ENCODE data around the gene EPN1. TPM values are rescaled to one million over a fixed set of nuclear protein-coding genes. Genes with fewer than 3 reads are reported as not detected.

The EPN1 gene
- total and polyA plus RNA-seq, 2 experiments from 2014 or later, result 47.1 to 223 TPM

DNA sequence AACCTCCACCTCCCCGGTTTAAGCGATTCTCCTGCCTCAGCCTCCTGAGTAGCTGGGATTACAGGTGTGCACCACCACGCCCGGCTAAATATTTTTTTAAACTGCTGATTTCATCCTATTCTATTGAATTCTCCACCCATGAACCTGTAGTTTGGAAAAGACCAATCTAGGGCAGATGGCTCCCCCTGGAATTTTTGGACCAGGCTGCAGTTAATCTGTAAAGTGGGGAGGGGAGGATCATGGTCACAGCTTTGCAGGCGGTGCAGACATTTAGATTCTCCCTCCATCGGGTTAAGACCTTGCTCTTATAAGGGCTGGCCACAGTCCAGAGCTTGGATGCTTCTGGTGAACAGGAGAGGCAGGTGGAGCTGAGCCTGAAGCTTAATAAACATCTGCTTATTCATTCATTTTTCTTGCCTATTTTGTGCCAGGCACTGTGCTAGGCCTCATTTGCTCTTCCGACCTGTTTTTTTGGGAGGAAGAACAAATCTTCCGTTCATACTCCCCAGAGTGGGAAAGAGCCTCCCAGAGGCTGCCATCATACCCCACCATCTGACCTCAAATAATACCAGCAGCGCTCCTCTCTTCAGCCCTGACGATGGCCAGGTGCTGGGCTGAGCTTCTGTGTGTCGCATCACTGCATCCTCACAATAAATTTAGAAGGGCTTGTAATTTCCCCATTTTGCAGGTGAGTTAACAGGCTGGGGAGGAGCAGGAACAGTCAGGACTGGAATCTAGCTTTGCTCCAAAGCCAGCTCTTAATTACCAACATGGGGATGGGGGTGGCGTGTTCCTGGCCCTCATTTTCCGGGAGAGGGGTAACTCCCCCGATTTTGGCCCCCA is 27.9 kb upstream of the EPN1 start:
- peaks cover 41% of the 10 kb centered on the region for H3K27me3 Mint-ChIP-seq (ENCODE audit: insufficient read depth, low read depth, poor library complexity)
- H2AFZ ChIP-seq, result peak overlapping the region; percentile 84; the same call in 1 of the 2 replicates

DNA sequence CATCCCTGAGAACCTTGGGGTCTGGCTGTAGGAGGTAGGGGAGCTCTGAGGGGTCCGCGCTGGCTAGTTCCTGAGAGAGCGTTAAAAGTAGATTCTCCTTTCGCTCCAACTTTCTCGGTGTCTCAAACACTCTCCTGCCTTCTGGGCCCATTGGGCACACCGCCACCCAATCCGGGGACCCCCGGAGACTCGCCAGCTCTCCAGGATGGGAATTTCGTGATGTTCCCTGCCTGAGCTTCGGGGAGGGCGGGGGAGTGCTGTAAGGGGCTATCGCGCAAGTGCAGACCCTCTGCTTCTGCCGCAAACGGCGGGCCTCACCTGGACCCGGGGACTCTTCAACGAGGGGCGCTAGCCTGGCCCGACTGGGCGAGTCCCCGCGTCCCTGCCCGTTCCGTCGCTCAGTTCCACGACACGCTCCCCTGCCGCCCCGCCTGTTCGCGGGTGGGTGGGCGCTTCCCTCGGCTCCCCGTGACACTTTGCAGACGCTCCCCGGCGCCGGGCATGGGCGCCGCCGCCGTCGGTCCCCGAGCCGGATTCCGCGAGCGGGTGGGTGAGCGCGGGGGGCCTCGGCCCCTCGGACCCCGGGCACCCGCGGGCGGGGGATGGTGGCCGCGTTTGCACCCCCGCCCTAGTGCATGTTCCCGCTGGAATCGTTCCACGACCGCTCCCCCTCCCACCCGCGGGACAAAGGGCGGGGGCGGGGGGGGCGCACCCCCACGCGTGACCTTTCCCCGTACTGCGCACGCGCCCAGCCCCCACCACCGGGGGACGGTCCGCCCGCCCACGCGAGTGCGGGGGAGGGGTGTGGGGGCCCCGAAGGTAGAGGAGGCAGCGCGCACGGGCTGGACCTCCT is 27.1 kb upstream of the EPN1 start, which contains the start of gene CCDC106:
CCDC106 (plus strand) TSS at position 481 of the 853 bp plus-strand sequence. CDS start 835 bp downstream, outside the sequence.
- H3K36me3 ChIP-seq (ENCODE audit: insufficient read depth), result no peaks in the 10 kb centered on the region
- peaks cover 36% of the 10 kb centered on the region for H3K79me2 ChIP-seq (replicated peaks; ENCODE audit: insufficient read depth)
- peak within 1 kb of the TSS; percentile 65 for H3K4me3 ChIP-seq
- H3K9me3 Mint-ChIP-seq, result no peaks in the 10 kb centered on the region; the same call in 2 of the 3 replicates
- no peak within 1 kb of the TSS for H3K27ac Mint-ChIP-seq
- TF ChIP-seq EZH2 (IDR thresholded peaks at IDR 0.05; ENCODE audit: low read depth, unreplicated experiment) (no peak), POLR2AphosphoS5 (IDR thresholded peaks at IDR 0.05; ENCODE audit: low read depth) (peak; percentile 6; the same call in 1 of the 2 replicates), CREB1 (CRISPR knock-in tag; IDR thresholded peaks at IDR 0.05; ENCODE audit: low read depth) (0 out of 2 replicates have a peak, but pooled peaks have one; percentile 19), STAT1 (IDR thresholded peaks at IDR 0.05; ENCODE audit: unreplicated experiment) (no peak), JUNB (IDR thresholded peaks at IDR 0.05; ENCODE audit: unreplicated experiment) (peak; percentile 99)
- TF ChIP-seq, protein P1, sequence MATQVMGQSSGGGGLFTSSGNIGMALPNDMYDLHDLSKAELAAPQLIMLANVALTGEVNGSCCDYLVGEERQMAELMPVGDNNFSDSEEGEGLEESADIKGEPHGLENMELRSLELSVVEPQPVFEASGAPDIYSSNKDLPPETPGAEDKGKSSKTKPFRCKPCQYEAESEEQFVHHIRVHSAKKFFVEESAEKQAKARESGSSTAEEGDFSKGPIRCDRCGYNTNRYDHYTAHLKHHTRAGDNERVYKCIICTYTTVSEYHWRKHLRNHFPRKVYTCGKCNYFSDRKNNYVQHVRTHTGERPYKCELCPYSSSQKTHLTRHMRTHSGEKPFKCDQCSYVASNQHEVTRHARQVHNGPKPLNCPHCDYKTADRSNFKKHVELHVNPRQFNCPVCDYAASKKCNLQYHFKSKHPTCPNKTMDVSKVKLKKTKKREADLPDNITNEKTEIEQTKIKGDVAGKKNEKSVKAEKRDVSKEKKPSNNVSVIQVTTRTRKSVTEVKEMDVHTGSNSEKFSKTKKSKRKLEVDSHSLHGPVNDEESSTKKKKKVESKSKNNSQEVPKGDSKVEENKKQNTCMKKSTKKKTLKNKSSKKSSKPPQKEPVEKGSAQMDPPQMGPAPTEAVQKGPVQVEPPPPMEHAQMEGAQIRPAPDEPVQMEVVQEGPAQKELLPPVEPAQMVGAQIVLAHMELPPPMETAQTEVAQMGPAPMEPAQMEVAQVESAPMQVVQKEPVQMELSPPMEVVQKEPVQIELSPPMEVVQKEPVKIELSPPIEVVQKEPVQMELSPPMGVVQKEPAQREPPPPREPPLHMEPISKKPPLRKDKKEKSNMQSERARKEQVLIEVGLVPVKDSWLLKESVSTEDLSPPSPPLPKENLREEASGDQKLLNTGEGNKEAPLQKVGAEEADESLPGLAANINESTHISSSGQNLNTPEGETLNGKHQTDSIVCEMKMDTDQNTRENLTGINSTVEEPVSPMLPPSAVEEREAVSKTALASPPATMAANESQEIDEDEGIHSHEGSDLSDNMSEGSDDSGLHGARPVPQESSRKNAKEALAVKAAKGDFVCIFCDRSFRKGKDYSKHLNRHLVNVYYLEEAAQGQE (IDR thresholded peaks at IDR 0.05; ENCODE audit: unreplicated experiment), result no peak
- H3K4me3 Mint-ChIP-seq, result peak within 1 kb of the TSS; percentile 84
- ATAC-seq (peak; percentile 49), DNase-seq (ENCODE audit: low spot score) (peak; percentile 96)
- peak within 1 kb of the TSS; percentile 87 for H3K4me2 ChIP-seq
- H3K4me1 ChIP-seq (ENCODE audit: insufficient read depth), result no peaks in the 10 kb centered on the region; the same call in 1 of the 2 replicates
- H3K4me1 Mint-ChIP-seq, result peaks cover 34% of the 10 kb centered on the region
- peaks cover 15% of the 10 kb centered on the region; the same call in 1 of the 2 replicates for H3F3A ChIP-seq (replicated peaks; ENCODE audit: low read depth)
- H3K27me3 ChIP-seq (ENCODE audit: insufficient read depth), result no peaks in the 10 kb centered on the region
- H3K27ac ChIP-seq (ENCODE audit: low read depth), result peak within 1 kb of the TSS; percentile 59; the same call in 1 of the 2 replicates
- peaks cover 42% of the 10 kb centered on the region for H3K27me3 Mint-ChIP-seq (ENCODE audit: insufficient read depth, low read depth, poor library complexity)
- no peaks in the 10 kb centered on the region for H3K9me2 ChIP-seq (ENCODE audit: insufficient read depth)
- H4K20me1 ChIP-seq (replicated peaks; ENCODE audit: insufficient read depth), result no peaks in the 10 kb centered on the region
- peak within 1 kb of the TSS; percentile 84; the same call in 1 of the 2 replicates for H2AFZ ChIP-seq
- peaks cover 41% of the 10 kb centered on the region for H3K36me3 Mint-ChIP-seq (ENCODE audit: low read depth)

More for the DNA sequence above, 27.9 kb upstream of the EPN1 start:
- Mint-ChIP-seq H3K27ac (no peak overlapping the region), H3K4me1 (peaks cover 32% of the 10 kb centered on the region), H3K4me3 (peak overlapping the region; percentile 84), H3K36me3 (ENCODE audit: low read depth) (peaks cover 41% of the 10 kb centered on the region), H3K9me3 (no peaks in the 10 kb centered on the region; the same call in 2 of the 3 replicates)
- Histone ChIP-seq H3K4me1 (ENCODE audit: insufficient read depth) (no peaks in the 10 kb centered on the region; the same call in 1 of the 2 replicates), H3K9me2 (ENCODE audit: insufficient read depth) (no peaks in the 10 kb centered on the region), H3K27me3 (ENCODE audit: insufficient read depth) (no peaks in the 10 kb centered on the region), H3K4me3 (peak overlapping the region; percentile 65), H3K27ac (ENCODE audit: low read depth) (peak overlapping the region; percentile 59; the same call in 1 of the 2 replicates), H3K79me2 (replicated peaks; ENCODE audit: insufficient read depth) (peaks cover 37% of the 10 kb centered on the region), H3F3A (replicated peaks; ENCODE audit: low read depth) (peaks cover 15% of the 10 kb centered on the region), H3K4me2 (peak overlapping the region; percentile 87), H3K36me3 (ENCODE audit: insufficient read depth) (no peaks in the 10 kb centered on the region), H4K20me1 (replicated peaks; ENCODE audit: insufficient read depth) (no peaks in the 10 kb centered on the region)
- TF ChIP-seq EZH2phosphoT487 (IDR thresholded peaks at IDR 0.05; ENCODE audit: unreplicated experiment), result no peak
- TF ChIP-seq, protein P1 (IDR thresholded peaks at IDR 0.05; ENCODE audit: unreplicated experiment), result no peak
- 0 out of 2 replicates have a peak, but pooled peaks have one; percentile 4 for TF ChIP-seq POLR2AphosphoS5 (IDR thresholded peaks at IDR 0.05; ENCODE audit: low read depth)
- no peak for TF ChIP-seq CREB1 (CRISPR knock-in tag; IDR thresholded peaks at IDR 0.05; ENCODE audit: low read depth)
- ATAC-seq, result no peak
- DNase-seq (ENCODE audit: low spot score), result no peak

All from GM23338 (cell line).